Stomach (tissue), 9 donors: ENCODE measurements around the gene LOXL1. TPM values are rescaled to one million over a fixed set of nuclear protein-coding genes. Genes with fewer than 3 reads are reported as not detected.

Source experiments
- DNase-seq, 2 donors: peaks; one replicate each; pipeline versions ENCODE4 v3.0.0 to v3.0.0-alpha.2; 2013 to 2019
- H3K27ac ChIP-seq, 5 donors: fragments of 200-600 bp in 4 of 5; sonication (generic) in 4 of 5; one replicate each; pipeline ENCODE4 v1.5.1; 2013 to 2019; ENCODE audit warnings: mild to moderate bottlenecking in 1 of 5, moderate library complexity in 1 of 5
- H3K27me3 ChIP-seq, 3 donors: fragments of 200-600 bp; sonication (generic); one replicate each; pipeline ENCODE4 v1.5.1; 2017 to 2019; ENCODE audit warnings: mixed run types in 1 of 3
- H3K36me3 ChIP-seq, 4 donors: fragments of 200-600 bp; sonication (generic); 1 replicate in 3 of 4; 2 replicates in 1 of 4; pipeline ENCODE4 v1.5.1; 2016 to 2019
- H3K4me1 ChIP-seq, 4 donors: fragments of 200-600 bp; sonication (generic); one replicate each; pipeline ENCODE4 v1.5.1; 2016 to 2019
- H3K4me3 ChIP-seq, 4 donors: fragments of 200-600 bp; sonication (generic) in 3 of 4; one replicate each; pipeline ENCODE4 v1.5.1; 2016 to 2019; ENCODE audit warnings: mild to moderate bottlenecking in 1 of 4
- H3K9me3 ChIP-seq, 4 donors: fragments of 200-600 bp; sonication (generic); one replicate each; pipeline ENCODE4 v1.5.1; 2016 to 2019
- EP300 ChIP-seq: sonication (generic); formaldehyde crosslinking; IDR thresholded peaks from one replicate; pipeline ENCODE4 v1.6.1; 2017; ENCODE audit warnings: antibody characterized with exemption
- POLR2A ChIP-seq, 4 donors: fragments of 450-650 bp; IDR thresholded peaks; one replicate each; pipeline ENCODE4 v1.6.1; 2016; ENCODE audit warnings: antibody characterized with exemption in 4 of 4, control low read depth in 2 of 4, mild to moderate bottlenecking in 1 of 4, moderate library complexity in 1 of 4
- POLR2AphosphoS5 ChIP-seq, 3 donors: sonication (generic); formaldehyde crosslinking; IDR thresholded peaks; one replicate each; pipeline ENCODE4 v1.6.1; 2016; ENCODE audit warnings: antibody characterized with exemption in 3 of 3
- whole genome bisulfite sequencing, 5 donors: extraction: QIAGEN DNeasy Blood & Tissue Kit in 3 of 5; methylation state at CpG; one replicate each; pipeline versions ENCODE4 v1.1.5 to v1.1.7; 2013 to 2018; 5-methylcytosine and 5-hydroxymethylcytosine counted together
- intact Hi-C: fragments of 100-400 bp; cut with DNase I; formaldehyde crosslinking; loops from one replicate; pipeline ENCODE4 v1.15.1; 2023; ENCODE audit warnings: low total_unique reads
- polyA plus RNA-seq, 3 donors: library from polyadenylated mRNA; stranded (reverse); fragments of 200-250 nt; gene quantifications; one replicate each; pipeline ENCODE4 v1.2.3, GENCODE V29; 2013
- total RNA-seq, 5 donors: library from RNA; depleted of rRNA; stranded (reverse); fragments of >200 nt; gene quantifications; one replicate each; pipeline versions ENCODE4 v1.1.0 to v1.2.3, GENCODE V29; 2014 to 2016
- TF ChIP-seq, protein P1 (sequence below), 7 experiments: fragments of 450-650 bp in 4 of 7; fragments of 200-600 bp in 3 of 7; sonication (generic) in 3 of 7; IDR thresholded peaks; one replicate each; pipeline ENCODE4 v1.5.1; 2016 to 2019; ENCODE audit warnings: antibody characterized with exemption in 7 of 7, control low read depth in 2 of 7, mild to moderate bottlenecking in 1 of 7
- donor health status: healthy with polysubstance abuse.
- donor health status: Bipolar disorder and iron deficiency.
- donor health status: healthy.

The LOXL1 gene
- total and polyA plus RNA-seq, 8 donors, result 5.2 to 48.4 (median 19.9) TPM

DNA sequence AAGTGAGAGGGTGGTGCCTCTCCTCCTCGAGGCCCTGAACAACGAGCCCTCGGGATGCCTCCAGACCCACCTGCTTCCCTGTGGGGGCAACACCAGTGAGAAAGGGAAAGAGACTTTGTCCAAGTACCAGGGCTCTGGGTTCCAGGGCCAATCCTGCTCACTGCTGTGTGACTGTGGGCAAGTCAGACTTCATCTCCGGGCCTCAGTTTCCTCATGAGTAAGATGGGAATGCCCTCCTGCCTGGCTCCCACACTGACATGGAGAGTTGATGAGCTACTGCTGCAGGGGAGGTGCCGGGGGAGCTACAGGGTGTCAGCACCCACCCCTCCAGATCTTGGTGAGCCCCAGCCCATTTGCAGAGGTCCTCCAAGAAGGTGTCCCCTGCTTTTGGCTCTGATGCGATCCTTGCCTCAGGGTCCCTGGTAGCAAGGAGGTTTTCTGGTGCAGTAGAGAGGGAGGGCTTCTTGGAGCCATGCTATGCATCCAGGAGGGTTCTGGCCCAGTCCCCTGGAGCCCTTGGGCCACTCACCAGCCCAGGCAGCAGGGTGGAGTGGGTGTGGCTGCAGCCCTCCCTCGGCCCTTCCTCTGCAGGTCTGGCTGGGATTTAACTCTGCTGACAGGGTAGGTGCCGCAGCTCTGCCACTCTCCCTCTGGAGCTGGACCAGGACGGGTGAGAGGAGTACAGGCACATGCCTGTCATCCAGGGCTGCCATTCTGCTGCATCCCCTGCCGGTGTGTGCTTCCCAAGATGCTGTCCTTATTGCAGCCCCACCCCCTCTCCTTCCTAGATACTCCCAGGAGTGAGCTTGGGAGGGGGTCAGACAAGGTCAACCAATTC, 26.9 kb downstream of the LOXL1 start:
- peaks cover 0 to 3% (median 0%) of the 10 kb centered on the region in 3 donors for H3K27me3 ChIP-seq
- peak overlapping the region in 4 of 5 donors; percentile 85 to 94 (median 90) for H3K27ac ChIP-seq
- WGBS, 5 donors, result 74 to 84% (median 79%) methylated on average over 8 to 10 of the region's 10 CpGs
- H3K36me3 ChIP-seq, result peaks cover 4 to 25% (median 18%) of the 10 kb centered on the region in 4 donors
- intact Hi-C loops, result no loop called here
- H3K9me3 ChIP-seq, result no peaks in the 10 kb centered on the region
- TF ChIP-seq, protein P1, sequence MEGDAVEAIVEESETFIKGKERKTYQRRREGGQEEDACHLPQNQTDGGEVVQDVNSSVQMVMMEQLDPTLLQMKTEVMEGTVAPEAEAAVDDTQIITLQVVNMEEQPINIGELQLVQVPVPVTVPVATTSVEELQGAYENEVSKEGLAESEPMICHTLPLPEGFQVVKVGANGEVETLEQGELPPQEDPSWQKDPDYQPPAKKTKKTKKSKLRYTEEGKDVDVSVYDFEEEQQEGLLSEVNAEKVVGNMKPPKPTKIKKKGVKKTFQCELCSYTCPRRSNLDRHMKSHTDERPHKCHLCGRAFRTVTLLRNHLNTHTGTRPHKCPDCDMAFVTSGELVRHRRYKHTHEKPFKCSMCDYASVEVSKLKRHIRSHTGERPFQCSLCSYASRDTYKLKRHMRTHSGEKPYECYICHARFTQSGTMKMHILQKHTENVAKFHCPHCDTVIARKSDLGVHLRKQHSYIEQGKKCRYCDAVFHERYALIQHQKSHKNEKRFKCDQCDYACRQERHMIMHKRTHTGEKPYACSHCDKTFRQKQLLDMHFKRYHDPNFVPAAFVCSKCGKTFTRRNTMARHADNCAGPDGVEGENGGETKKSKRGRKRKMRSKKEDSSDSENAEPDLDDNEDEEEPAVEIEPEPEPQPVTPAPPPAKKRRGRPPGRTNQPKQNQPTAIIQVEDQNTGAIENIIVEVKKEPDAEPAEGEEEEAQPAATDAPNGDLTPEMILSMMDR (IDR thresholded peaks at IDR 0.05), result no peak
- TF ChIP-seq POLR2AphosphoS5 (IDR thresholded peaks at IDR 0.05), result no peak
- no peak for DNase-seq
- H3K4me3 ChIP-seq, result no peak overlapping the region
- peaks cover 21 to 51% (median 32%) of the 10 kb centered on the region in 4 donors for H3K4me1 ChIP-seq

- H3K27ac ChIP-seq, result no peak overlapping the region
- H3K36me3 ChIP-seq, result peaks cover 0 to 12% (median 5%) of the 10 kb centered on the region in 4 donors
- peaks cover 21 to 55% (median 32%) of the 10 kb centered on the region in 4 donors for H3K4me1 ChIP-seq
- intact Hi-C loops, result no loop called here
- TF ChIP-seq EP300 (no peak), POLR2AphosphoS5 (IDR thresholded peaks at IDR 0.05) (no peak), POLR2A (IDR thresholded peaks at IDR 0.05) (no peak)
- TF ChIP-seq, protein P1 (IDR thresholded peaks at IDR 0.05), result no peak
- WGBS, 5 donors, result 76 to 88% (median 80%) methylated on average over 25 to 27 of the region's 27 CpGs
- no peak for DNase-seq
- H3K9me3 ChIP-seq, result no peaks in the 10 kb centered on the region
- H3K4me3 ChIP-seq, result no peak overlapping the region
- peaks cover 0 to 3% (median 0%) of the 10 kb centered on the region in 3 donors for H3K27me3 ChIP-seq
Observed at GRCh38 chr15:73954188-73955145, 28.2 kb downstream of the LOXL1 start.

- H3K27me3 ChIP-seq, result peaks cover 0 to 3% (median 0%) of the 10 kb centered on the region in 3 donors
- H3K4me1 ChIP-seq, result peaks cover 21 to 53% (median 32%) of the 10 kb centered on the region in 4 donors
- 79 to 93% (median 88%) methylated on average over 4 of the region's 4 CpGs for WGBS, 5 donors
- peaks cover 0 to 8% (median 0%) of the 10 kb centered on the region in 4 donors for H3K36me3 ChIP-seq
- no peak overlapping the region for H3K4me3 ChIP-seq
- intact Hi-C loops, result no loop called here
- no peak overlapping the region for H3K27ac ChIP-seq
- no peak for TF ChIP-seq POLR2AphosphoS5 (IDR thresholded peaks at IDR 0.05)
- TF ChIP-seq EP300, result no peak
- no peak for TF ChIP-seq POLR2A (IDR thresholded peaks at IDR 0.05)
- TF ChIP-seq, protein P1 (IDR thresholded peaks at IDR 0.05), result no peak
- no peak for DNase-seq
- no peaks in the 10 kb centered on the region for H3K9me3 ChIP-seq
Observed at GRCh38 chr15:73955326-73955725, 29.1 kb downstream of the LOXL1 start.
